AML-193 (cell line): Measurements from ENCODE around the gene SMURF2.
"Not testable (repeated sequence)": the region's sequence is repeated elsewhere in the genome, so short reads cannot be mapped to it uniquely, and the experiment has no call there.

Source experiments
- DNase-seq, 2 experiments: peaks; one replicate each; lab custom pipeline; 2025; lab: John Stamatoyannopoulos, UW

SMURF2 gene

GRCh38 chr17:64596439-64596838 lies 65.7 kb downstream of the SMURF2 start:
- no peak for DNase-seq

- no peak for DNase-seq
Observed at GRCh38 chr17:64591944-64592343, 70.2 kb downstream of the SMURF2 start.

- DNase-seq: no peak
Observed at GRCh38 chr17:64585146-64585545, 77.0 kb downstream of the SMURF2 start.

GRCh38 chr17:64583038-64583437 lies 79.1 kb downstream of the SMURF2 start:
- no peak for DNase-seq

- no peak for DNase-seq
Observed at GRCh38 chr17:64580384-64581315, 81.5 kb downstream of the SMURF2 start.

- peak; percentile 60 to 68 for DNase-seq
Observed at GRCh38 chr17:64579917-64580316, 82.2 kb downstream of the SMURF2 start.

GRCh38 chr17:64577025-64577424 lies 85.1 kb downstream of the SMURF2 start:
- DNase-seq: not testable (repeated sequence)

GRCh38 chr17:64575431-64575830 lies 86.7 kb downstream of the SMURF2 start:
- DNase-seq: no peak

GRCh38 chr17:64574646-64575045 lies 87.5 kb downstream of the SMURF2 start:
- no peak for DNase-seq

- no peak for DNase-seq
Observed at GRCh38 chr17:64573214-64573613, 88.9 kb downstream of the SMURF2 start.

- no peak for DNase-seq
Observed at GRCh38 chr17:64572682-64573154, 89.4 kb downstream of the SMURF2 start.

- no peak for DNase-seq
Observed at GRCh38 chr17:64571746-64572145, 90.4 kb downstream of the SMURF2 start.

GRCh38 chr17:64565563-64565962 lies 96.5 kb downstream of the SMURF2 start:
- DNase-seq: no peak

GRCh38 chr17:64564098-64564497 lies 98.0 kb downstream of the SMURF2 start:
- no peak for DNase-seq

- DNase-seq: no peak
Observed at GRCh38 chr17:64555281-64555680, 106.8 kb downstream of the SMURF2 start.

- no peak for DNase-seq
Observed at GRCh38 chr17:64554028-64554637, 108.0 kb downstream of the SMURF2 start.

GRCh38 chr17:64551461-64551860 lies 110.6 kb downstream of the SMURF2 start:
- no peak for DNase-seq

- DNase-seq: no peak
Observed at GRCh38 chr17:64547319-64547718, 114.8 kb downstream of the SMURF2 start.

- no peak for DNase-seq
Observed at GRCh38 chr17:64546716-64547115, 115.4 kb downstream of the SMURF2 start.

- DNase-seq: no peak
Observed at GRCh38 chr17:64544742-64545141, 117.4 kb downstream of the SMURF2 start.

GRCh38 chr17:64540118-64540776 lies 121.9 kb downstream of the SMURF2 start:
- no peak for DNase-seq

GRCh38 chr17:64538508-64539130 lies 123.5 kb downstream of the SMURF2 start:
- no peak for DNase-seq
